Muscle of arm (tissue), 12 donors: ENCODE data around the gene SOCS6. TPM values are rescaled to one million over a fixed set of nuclear protein-coding genes. Genes with fewer than 3 reads are reported as not detected.

Source experiments
- polyA plus RNA-seq, 12 donors: library from polyadenylated mRNA; unstranded; fragments of 120-200 nt; gene quantifications; one replicate each; pipeline ENCODE4 v1.2.1, GENCODE V29; 2013; ENCODE audit not compliant: insufficient read length in 12 of 12

Gene SOCS6
- polyA plus RNA-seq, 12 donors = 16.4 to 23.3 (median 18.6) TPM; not detected in 1

Other genes with a start within 250 kb of the SOCS6 start
- 10 to 100 TPM in 10 of 12 donors, 1 to 10 TPM in 1, not detected in 1; 8.7 to 18.7 (median 13.0) TPM for gene RTTN, start 83.4 kb upstream of the SOCS6 start, polyA plus RNA-seq